GM23248 (cell line): ENCODE results near the gene ZNG1A. TPM values are rescaled to one million over a fixed set of nuclear protein-coding genes. Genes with fewer than 3 reads are reported as not detected.
"Not testable (repeated sequence)": the region's sequence is repeated elsewhere in the genome, so short reads cannot be mapped to it uniquely, and the experiment has no call there.

ENCODE experiments used
- DNase-seq: peaks from one replicate; pipeline ENCODE4 v3.0.0-alpha.2; 2015
- H2AFZ ChIP-seq: fragments of 200-600 bp; sonication (generic); 2 replicates; pipeline ENCODE4 v1.6.1; 2016; ENCODE audit warnings: antibody characterized with exemption
- H3F3A ChIP-seq: fragments of 200-600 bp; sonication (generic); 2 replicates; pipeline ENCODE4 v1.6.1; 2016; ENCODE audit warnings: mild to moderate bottlenecking, antibody characterized with exemption, mixed run types; ENCODE audit not compliant: insufficient read depth
- H3K27ac ChIP-seq: fragments of 200-600 bp; sonication (generic); 2 replicates; pipeline ENCODE4 v1.5.1; 2016; ENCODE audit warnings: mild to moderate bottlenecking
- H3K27me3 ChIP-seq: fragments of 200-600 bp; sonication (generic); replicated peaks from 2 replicates; pipeline ENCODE4 v1.6.1; 2016; ENCODE audit warnings: mild to moderate bottlenecking; ENCODE audit not compliant: insufficient read depth
- H3K36me3 ChIP-seq: fragments of 200-600 bp; sonication (generic); 2 replicates; pipeline ENCODE4 v1.6.1; 2016; ENCODE audit warnings: low read depth, mild to moderate bottlenecking
- H3K4me1 ChIP-seq: fragments of 200-600 bp; sonication (generic); 2 replicates; pipeline ENCODE4 v1.6.1; 2016; ENCODE audit warnings: mild to moderate bottlenecking; ENCODE audit not compliant: insufficient read depth
- H3K4me2 ChIP-seq: fragments of 200-600 bp; sonication (generic); one replicate; pipeline ENCODE4 v1.6.1; 2016; ENCODE audit warnings: mild to moderate bottlenecking; ENCODE audit not compliant: unreplicated experiment
- H3K4me3 ChIP-seq: fragments of 200-600 bp; sonication (generic); 2 replicates; pipeline ENCODE4 v1.5.1; 2016; ENCODE audit warnings: mild to moderate bottlenecking
- H3K79me2 ChIP-seq: fragments of 200-600 bp; sonication (generic); 2 replicates; pipeline ENCODE4 v1.6.1; 2016; ENCODE audit warnings: mild to moderate bottlenecking; ENCODE audit not compliant: insufficient read depth
- H3K9ac ChIP-seq: fragments of 200-600 bp; sonication (generic); 2 replicates; pipeline ENCODE4 v1.6.1; 2016; ENCODE audit warnings: mild to moderate bottlenecking
- H3K9me2 ChIP-seq: fragments of 200-600 bp; sonication (generic); 2 replicates; pipeline ENCODE4 v1.6.1; 2016; ENCODE audit warnings: mixed run types, mild to moderate bottlenecking, moderate library complexity; ENCODE audit not compliant: insufficient read depth
- H3K9me3 ChIP-seq: fragments of 200-600 bp; sonication (generic); one replicate; pipeline ENCODE4 v1.6.1; 2017; ENCODE audit warnings: low read depth
- H4K20me1 ChIP-seq: fragments of 200-600 bp; sonication (generic); 2 replicates; pipeline ENCODE4 v1.6.0; 2016; ENCODE audit not compliant: insufficient read depth
- WGBS, 2 experiments: methylation state at CpG; one replicate each; pipeline ENCODE4 v1.1.6; 2015 to 2017; ENCODE audit warnings: low lambda C conversion rate in 2 of 2, low coverage in 1 of 2; ENCODE audit errors: missing lambda C conversion rate in 2 of 2; 5-methylcytosine and 5-hydroxymethylcytosine counted together
- in situ Hi-C: fragments of 300-500 bp; cut with MboI; formaldehyde crosslinking; loops from 2 replicates; pipeline ENCODE4 v1.15.0; 2020
- polyA plus RNA-seq: library from polyadenylated mRNA; unstranded; fragments of >200 nt; fragmentation: Nextera tagmentation; extraction: Ambion mirVana; gene quantifications from 2 replicates; pipeline ENCODE4 v1.2.1, GENCODE V29; 2016
- total RNA-seq: library from RNA; depleted of rRNA; stranded (reverse); fragments of >200 nt; shearing (Covaris generic); gene quantifications from 2 replicates; pipeline ENCODE4 v1.2.3, GENCODE V29; 2014

Gene ZNG1A
- total and polyA plus RNA-seq, 2 experiments from 2014 or later, result 34.4 to 79.8 TPM

DNA sequence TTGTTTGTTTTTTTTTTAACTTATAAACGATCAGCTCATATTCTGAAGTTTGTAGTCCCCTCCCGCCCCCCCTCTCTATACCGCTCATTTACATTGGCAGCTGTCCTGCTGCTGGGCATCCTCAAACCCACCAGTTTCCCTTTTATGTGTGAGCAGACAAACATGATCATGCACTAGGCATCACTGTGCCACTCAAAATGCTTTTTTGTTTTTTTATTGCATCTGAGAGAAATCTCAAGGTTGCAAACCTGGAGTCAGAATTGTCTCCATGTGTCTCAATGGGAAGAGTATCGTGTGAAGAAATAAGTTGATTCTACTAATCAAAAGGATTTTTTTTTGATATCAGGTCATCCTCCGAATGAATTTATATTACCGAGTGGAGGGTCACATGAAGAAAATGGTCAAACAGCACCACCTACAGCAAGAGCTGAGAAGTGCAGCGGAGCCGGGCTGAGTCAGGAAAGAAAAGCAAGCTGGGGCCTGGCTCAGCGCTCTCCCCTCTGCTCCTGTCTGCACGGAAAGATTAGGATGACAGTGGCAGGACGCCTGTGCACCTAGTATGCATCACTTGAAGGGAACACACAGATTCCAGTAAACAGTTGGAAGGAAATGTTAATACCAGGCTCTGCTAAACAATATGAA is 90.3 kb downstream of the ZNG1A start:
- H3K36me3 ChIP-seq, H3K4me2 ChIP-seq, H3K27me3 ChIP-seq, H3K4me1 ChIP-seq, H3K9me2 ChIP-seq, H3K79me2 ChIP-seq, H3K9me3 ChIP-seq, H3F3A ChIP-seq, DNase-seq, in situ Hi-C loops, H3K27ac ChIP-seq, H4K20me1 ChIP-seq, H3K9ac ChIP-seq, H2AFZ ChIP-seq, H3K4me3 ChIP-seq: not testable (repeated sequence)
- WGBS, 2 experiments, result 1 to 3% methylated on average over 5 to 6 of the region's 11 CpGs

DNA sequence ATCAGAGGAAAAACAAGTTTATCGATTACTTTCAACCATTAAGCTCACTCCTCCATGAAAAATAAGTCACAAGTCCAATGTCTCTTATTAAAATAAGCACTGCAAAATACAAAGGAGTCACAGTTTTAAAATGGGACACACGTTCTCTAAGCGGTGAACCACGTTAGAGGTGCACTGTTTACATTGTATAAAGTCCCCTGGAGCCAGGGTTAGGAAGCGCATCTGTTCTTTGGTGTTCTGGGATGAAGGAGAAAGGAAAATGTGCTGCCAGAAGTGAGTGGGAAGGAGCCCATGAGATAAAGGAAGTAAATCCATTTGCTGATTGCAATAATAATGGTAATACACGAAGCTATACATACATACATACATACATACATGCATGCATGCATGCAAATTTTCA is 91.0 kb downstream of the ZNG1A start:
- H3K9me3 ChIP-seq, H3K4me2 ChIP-seq, H3K4me1 ChIP-seq, H3K27ac ChIP-seq, H3K36me3 ChIP-seq, H4K20me1 ChIP-seq, H3K79me2 ChIP-seq, in situ Hi-C loops, H3K4me3 ChIP-seq, H3K9ac ChIP-seq, H3F3A ChIP-seq, DNase-seq, H3K9me2 ChIP-seq, H2AFZ ChIP-seq, H3K27me3 ChIP-seq: not testable (repeated sequence)
- WGBS, 2 experiments, result 37 to 41% methylated on average over 6 of the region's 6 CpGs

DNA sequence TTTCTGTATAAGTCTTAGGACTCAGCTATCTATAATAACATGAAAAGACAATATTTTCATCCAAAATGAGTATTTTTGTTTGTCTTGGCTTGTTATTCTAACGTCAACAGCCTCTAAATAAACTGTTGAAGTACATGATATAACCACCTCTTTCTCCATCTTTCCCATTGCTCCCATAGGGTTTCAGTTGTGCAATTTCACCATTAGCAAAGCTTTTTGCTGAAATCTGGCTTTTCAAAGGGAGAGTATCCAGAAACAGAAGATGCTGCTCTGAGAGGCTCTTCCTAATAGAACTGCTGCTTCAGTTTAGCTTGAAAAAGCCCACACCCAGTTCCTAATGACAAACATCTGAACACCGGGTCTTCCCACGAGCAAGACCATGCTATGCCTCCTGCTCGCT is 91.8 kb downstream of the ZNG1A start:
- H3K27ac ChIP-seq, H3K27me3 ChIP-seq, H4K20me1 ChIP-seq, H3K4me2 ChIP-seq, H2AFZ ChIP-seq, H3K4me1 ChIP-seq, H3K9me3 ChIP-seq, DNase-seq, H3K9ac ChIP-seq, H3K36me3 ChIP-seq, H3F3A ChIP-seq, in situ Hi-C loops, H3K4me3 ChIP-seq, H3K79me2 ChIP-seq, H3K9me2 ChIP-seq: not testable (repeated sequence)
- 13 to 24% methylated on average over 3 of the region's 4 CpGs for WGBS, 2 experiments

DNA sequence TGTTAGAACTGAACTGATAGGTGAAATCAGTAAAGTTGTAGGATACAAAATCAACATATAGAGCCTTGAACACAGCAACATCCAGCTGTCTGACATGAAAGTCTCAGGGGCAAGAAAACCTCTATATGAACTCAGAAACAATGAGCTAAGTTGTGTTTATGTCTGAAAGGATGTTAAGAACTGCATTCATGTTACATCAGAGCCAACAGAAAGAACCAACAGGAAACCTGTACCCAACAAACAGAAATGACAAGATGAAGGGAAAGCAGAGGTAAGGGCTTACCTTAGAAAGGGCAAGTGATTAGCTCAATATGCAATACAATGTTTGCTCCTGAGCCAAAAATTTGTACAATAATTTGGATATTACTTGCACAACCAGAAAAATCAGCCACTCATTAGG is 92.2 kb downstream of the ZNG1A start:
- H3K79me2 ChIP-seq, H2AFZ ChIP-seq, H3K9ac ChIP-seq, H3K9me2 ChIP-seq, DNase-seq, H4K20me1 ChIP-seq, H3F3A ChIP-seq, H3K4me3 ChIP-seq, H3K4me1 ChIP-seq, H3K27me3 ChIP-seq, in situ Hi-C loops, H3K27ac ChIP-seq, H3K9me3 ChIP-seq, H3K36me3 ChIP-seq, H3K4me2 ChIP-seq: not testable (repeated sequence)

DNA sequence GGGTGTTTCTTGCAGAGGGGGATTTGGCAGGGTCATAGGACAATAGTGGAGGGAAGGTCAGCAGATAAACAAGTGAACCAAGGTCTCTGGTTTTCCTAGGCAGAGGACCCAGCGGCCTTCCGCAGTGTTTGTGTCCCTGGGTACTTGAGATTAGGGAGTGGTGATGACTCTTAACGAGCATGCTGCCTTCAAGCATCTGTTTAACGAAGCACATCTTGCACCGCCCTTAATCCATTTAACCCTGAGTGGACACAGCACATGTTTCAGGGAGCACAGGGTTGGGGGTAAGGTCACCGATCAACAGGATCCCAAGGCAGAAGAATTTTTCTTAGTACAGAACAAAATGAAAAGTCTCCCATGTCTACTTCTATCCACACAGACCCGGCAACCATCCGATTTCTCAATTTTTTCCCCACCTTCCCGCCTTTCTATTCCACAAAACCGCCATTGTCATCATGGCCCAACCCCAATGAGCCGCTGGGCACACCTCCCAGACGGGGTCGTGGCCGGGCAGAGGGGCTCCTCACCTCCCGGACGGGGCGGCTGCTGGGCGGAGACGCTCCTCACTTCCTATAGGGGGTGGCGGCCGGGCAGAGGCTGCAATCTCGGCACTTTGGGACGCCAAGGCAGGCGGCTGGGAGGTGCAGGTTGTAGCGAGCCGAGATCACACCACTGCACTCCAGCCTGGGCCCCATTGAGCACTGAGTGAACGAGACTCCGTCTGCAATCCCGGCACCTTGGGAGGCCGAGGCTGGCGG is 95.7 kb downstream of the ZNG1A start:
- H3K4me3 ChIP-seq, H3K27me3 ChIP-seq, in situ Hi-C loops, H3K9ac ChIP-seq, H3K27ac ChIP-seq, H3K9me2 ChIP-seq, H3K4me2 ChIP-seq, DNase-seq, H3F3A ChIP-seq, H3K9me3 ChIP-seq, H3K79me2 ChIP-seq, H4K20me1 ChIP-seq, H2AFZ ChIP-seq, H3K36me3 ChIP-seq, H3K4me1 ChIP-seq: not testable (repeated sequence)
- WGBS, 2 experiments, result 74 to 81% methylated on average over 26 to 30 of the region's 31 CpGs

GRCh38 chr9:78333-78732 is 100.5 kb downstream of the ZNG1A start:
- H3K9ac ChIP-seq, H3K27me3 ChIP-seq, H3K9me3 ChIP-seq, H3K4me2 ChIP-seq, H3K79me2 ChIP-seq, H3F3A ChIP-seq, H3K9me2 ChIP-seq, H2AFZ ChIP-seq, H3K36me3 ChIP-seq, H3K27ac ChIP-seq, H4K20me1 ChIP-seq, in situ Hi-C loops, H3K4me3 ChIP-seq: not testable (repeated sequence)
- WGBS, 2 experiments, result 45 to 55% methylated on average over 3 of the region's 3 CpGs
- H3K4me1 ChIP-seq, result peaks cover 11% of the 10 kb centered on the region; the same call in 1 of the 2 replicates
- peak; percentile 16 for DNase-seq

DNA sequence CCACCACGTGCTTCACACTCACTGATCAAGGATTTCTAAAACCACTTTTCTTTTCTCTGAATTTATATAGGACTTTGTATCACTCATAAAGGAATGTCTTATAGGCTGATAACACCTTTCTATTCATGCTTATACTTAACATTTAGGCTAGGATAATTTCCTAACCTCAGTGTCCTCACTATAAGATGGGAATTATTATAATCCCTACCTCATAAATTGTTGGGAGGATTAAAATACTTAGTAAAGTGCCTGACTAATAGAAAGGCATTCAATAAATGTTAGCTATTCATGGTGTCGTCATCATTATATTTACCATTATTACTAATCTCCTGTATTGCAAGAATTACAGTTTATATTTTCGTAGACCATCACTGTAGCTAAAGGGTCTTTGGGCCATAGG is 102.5 kb downstream of the ZNG1A start:
- H3F3A ChIP-seq, H3K27me3 ChIP-seq, H2AFZ ChIP-seq, H3K9me2 ChIP-seq, H3K27ac ChIP-seq, H3K4me3 ChIP-seq, H3K9ac ChIP-seq, H3K79me2 ChIP-seq, H3K9me3 ChIP-seq, H3K4me2 ChIP-seq, DNase-seq, H4K20me1 ChIP-seq, in situ Hi-C loops, H3K36me3 ChIP-seq: not testable (repeated sequence)
- H3K4me1 ChIP-seq, result peaks cover 11% of the 10 kb centered on the region; the same call in 1 of the 2 replicates
- WGBS, 2 experiments, result 70 to 81% methylated on average over 3 of the region's 3 CpGs
